Kidney (tissue), 14 donors: ENCODE data around the gene MYRIP. TPM values are rescaled to one million over a fixed set of nuclear protein-coding genes. Genes with fewer than 3 reads are reported as not detected.

Source experiments
- DNase-seq, 5 donors: peaks; one replicate each; pipeline ENCODE4 v3.0.0-alpha.2; 2013 to 2020
- FAIRE-seq: peaks from 2 replicates; lab custom pipeline; 2012; peaks lifted over from hg19 to GRCh38; lab: Jason Lieb, UNC
- H3K27ac ChIP-seq, 2 donors: one replicate each; pipeline ENCODE4 v1.7.0; 2013; ENCODE audit warnings: low read depth in 2 of 2, low read length in 2 of 2, inconsistent platforms in 1 of 2
- H3K27me3 ChIP-seq: one replicate; pipeline ENCODE4 v1.7.1; 2013; ENCODE audit warnings: low read length, inconsistent platforms; ENCODE audit not compliant: control insufficient read depth, insufficient read depth
- H3K36me3 ChIP-seq, 3 donors: one replicate each; pipeline versions ENCODE4 v1.7.0 to v1.7.1; 2013; ENCODE audit warnings: low read length in 3 of 3, control low read depth in 1 of 3, inconsistent platforms in 1 of 3; ENCODE audit not compliant: insufficient read depth in 3 of 3, control insufficient read depth in 2 of 3
- H3K4me1 ChIP-seq, 3 donors: one replicate each; pipeline versions ENCODE4 v1.7.0 to v1.7.1; 2013; ENCODE audit warnings: low read length in 3 of 3, inconsistent platforms in 1 of 3, low read depth in 1 of 3; ENCODE audit not compliant: control insufficient read depth in 2 of 3, insufficient read depth in 2 of 3
- H3K4me3 ChIP-seq, 3 donors: one replicate each; pipeline versions ENCODE4 v1.7.0 to v1.8.1; 2013; ENCODE audit warnings: low read length in 3 of 3, control low read depth in 1 of 3, inconsistent platforms in 1 of 3
- H3K9ac ChIP-seq, 3 donors: one replicate each; pipeline versions ENCODE4 v1.7.0 to v1.7.1; 2013; ENCODE audit warnings: low read length in 3 of 3, control low read depth in 1 of 3, inconsistent platforms in 1 of 3
- H3K9me3 ChIP-seq, 3 donors: one replicate each; pipeline versions ENCODE4 v1.7.0 to v1.7.1; 2013; ENCODE audit warnings: low read length in 3 of 3, control low read depth in 1 of 3, inconsistent platforms in 1 of 3; ENCODE audit not compliant: control insufficient read depth in 2 of 3, insufficient read depth in 1 of 3
- CTCF ChIP-seq: IDR thresholded peaks from 3 replicates; pipeline ENCODE4 v1.5.1; 2012; ENCODE audit warnings: mild to moderate bottlenecking, moderate library complexity, borderline replicate concordance; ENCODE audit not compliant: insufficient read depth; ENCODE audit errors: extremely low read depth
- intact Hi-C: fragments of 100-400 bp; cut with DNase I; formaldehyde crosslinking; loops from one replicate; pipeline ENCODE4 v1.11.1; 2022
- polyA plus RNA-seq: library from polyadenylated mRNA; stranded (reverse); fragments of 350-450 nt; fragmentation: Illumina TruSeq; extraction: RNeasy Lipid Tissue Mini Kit (QIAGEN cat#74804); gene quantifications from one replicate; pipeline ENCODE4 v1.2.3, GENCODE V29; 2014; ENCODE audit warnings: low read depth, low replicate concordance; ENCODE audit not compliant: insufficient read depth
- total RNA-seq: library from RNA; stranded (reverse); fragmentation: NEBNext Ultra II Directional; extraction: Animal tissue kit (Norgen Biotek cat#: 25700); gene quantifications from one replicate; pipeline ENCODE4 v1.2.1, GENCODE V29; 2021
- donor health status: control.
- donor health status: control.
- donor health status: control.
- donor health status: control.
- donor health status: control.
- donor health status: DM: yes; HTN: yes; CAD: no.
- donor health status: Normal renal cell carcinoma (clear cell type).

Gene MYRIP
- total and polyA plus RNA-seq, 2 donors from 2014 or later, result 0.92 to 6.6 TPM

GRCh38 chr3:39915027-39915426 lies 105.6 kb downstream of the MYRIP start:
- Histone ChIP-seq H3K9me3 (no peaks in the 10 kb centered on the region), H3K4me1 (peaks cover 0 to 18% (median 8%) of the 10 kb centered on the region in 3 donors), H3K27me3 (no peaks in the 10 kb centered on the region), H3K36me3 (no peaks in the 10 kb centered on the region), H3K27ac (no peak overlapping the region), H3K9ac (no peak overlapping the region), H3K4me3 (no peak overlapping the region)
- intact Hi-C loops, result no loop called here
- no peak for TF ChIP-seq CTCF
- no peak for FAIRE-seq
- DNase-seq, result no peak

GRCh38 chr3:39917065-39917773 lies 107.8 kb downstream of the MYRIP start:
- intact Hi-C loops, result no loop called here
- Histone ChIP-seq H3K9me3 (no peaks in the 10 kb centered on the region), H3K36me3 (no peaks in the 10 kb centered on the region), H3K4me1 (peaks cover 0 to 2% (median 0%) of the 10 kb centered on the region in 3 donors), H3K4me3 (no peak overlapping the region), H3K9ac (no peak overlapping the region), H3K27me3 (no peaks in the 10 kb centered on the region), H3K27ac (no peak overlapping the region)
- no peak for TF ChIP-seq CTCF
- DNase-seq, result peak in 2 of 5 donors; percentile 64 to 81
- FAIRE-seq, result peak; percentile 91

GRCh38 chr3:39919281-39919680 lies 109.9 kb downstream of the MYRIP start:
- FAIRE-seq (no peak), DNase-seq (no peak)
- H3K27me3 ChIP-seq, result no peaks in the 10 kb centered on the region
- no peaks in the 10 kb centered on the region for H3K4me1 ChIP-seq
- H3K27ac ChIP-seq, result no peak overlapping the region
- intact Hi-C loops, result no loop called here
- no peak overlapping the region for H3K4me3 ChIP-seq
- H3K36me3 ChIP-seq, result no peaks in the 10 kb centered on the region
- no peaks in the 10 kb centered on the region for H3K9me3 ChIP-seq
- no peak overlapping the region for H3K9ac ChIP-seq
- TF ChIP-seq CTCF, result no peak
